ENCODE results near the gene ATAD5.

The ATAD5 gene

GRCh38 chr17:30824356-30825145, 7.2 kb upstream of the ATAD5 start, which contains the start of gene CRLF3:
CRLF3 (minus strand) TSS chr17:30824692; CDS start chr17:30824651, 41 bp downstream.
- peaks cover 10% of the 10 kb centered on the region for H3K4me1 ChIP-seq (ENCODE audit: control insufficient read depth, insufficient read depth, low read length)
- H3K27me3 ChIP-seq (ENCODE audit: control insufficient read depth, insufficient read depth, low read length) = no peaks in the 10 kb centered on the region
- H3K27ac ChIP-seq (ENCODE audit: low read depth, low read length) = peak within 1 kb of the TSS; percentile 95
- no peaks in the 10 kb centered on the region for H3K9me3 ChIP-seq (ENCODE audit: control insufficient read depth, insufficient read depth, low read length)
- H3K36me3 ChIP-seq (ENCODE audit: control insufficient read depth, insufficient read depth, low read length) = peaks cover 3% of the 10 kb centered on the region; the same call in 1 of the 2 replicates
- peak within 1 kb of the TSS; percentile 88 for H3K9ac ChIP-seq (ENCODE audit: low read depth, low read length)
- H3K4me3 ChIP-seq (ENCODE audit: low read depth, low read length) = peak within 1 kb of the TSS; percentile 93

- H3K27ac ChIP-seq (ENCODE audit: low read depth, low read length) = no peak overlapping the region
- H3K4me3 ChIP-seq (ENCODE audit: low read depth, low read length) = no peak overlapping the region
- no peak overlapping the region for H3K9ac ChIP-seq (ENCODE audit: low read depth, low read length)
- H3K9me3 ChIP-seq (ENCODE audit: control insufficient read depth, insufficient read depth, low read length) = no peaks in the 10 kb centered on the region
- no peaks in the 10 kb centered on the region for H3K36me3 ChIP-seq (ENCODE audit: control insufficient read depth, insufficient read depth, low read length)
- H3K27me3 ChIP-seq (ENCODE audit: control insufficient read depth, insufficient read depth, low read length) = no peaks in the 10 kb centered on the region
- H3K4me1 ChIP-seq (ENCODE audit: control insufficient read depth, insufficient read depth, low read length) = peaks cover 19% of the 10 kb centered on the region
Observed at GRCh38 chr17:30827082-30827481, 4.7 kb upstream of the ATAD5 start.

DNA sequence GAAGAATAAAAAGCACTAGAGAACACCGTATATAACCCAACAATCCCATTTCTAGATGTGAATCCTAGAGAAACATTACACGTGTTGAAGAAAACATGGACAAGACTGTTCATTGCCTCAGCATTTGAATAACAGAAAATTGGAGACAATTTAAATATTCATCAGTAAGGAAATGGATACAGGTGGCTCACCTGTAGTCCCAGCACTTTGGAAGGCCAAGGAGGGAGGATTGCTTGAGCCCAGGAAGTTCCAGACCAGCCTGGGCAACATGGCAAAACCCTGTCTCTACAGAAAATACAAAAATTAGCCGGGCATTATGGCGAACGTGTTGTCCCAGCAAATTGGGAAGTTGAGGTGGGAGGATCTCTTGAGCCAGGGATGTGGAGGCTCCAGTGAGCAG, 2.7 kb upstream of the ATAD5 start:
- H3K9ac ChIP-seq (ENCODE audit: low read depth, low read length) = no peak overlapping the region
- H3K36me3 ChIP-seq (ENCODE audit: control insufficient read depth, insufficient read depth, low read length) = no peaks in the 10 kb centered on the region
- H3K9me3 ChIP-seq (ENCODE audit: control insufficient read depth, insufficient read depth, low read length) = no peaks in the 10 kb centered on the region
- H3K27me3 ChIP-seq (ENCODE audit: control insufficient read depth, insufficient read depth, low read length) = no peaks in the 10 kb centered on the region
- peaks cover 18% of the 10 kb centered on the region for H3K4me1 ChIP-seq (ENCODE audit: control insufficient read depth, insufficient read depth, low read length)
- no peak overlapping the region for H3K27ac ChIP-seq (ENCODE audit: low read depth, low read length)
- no peak overlapping the region for H3K4me3 ChIP-seq (ENCODE audit: low read depth, low read length)

DNA sequence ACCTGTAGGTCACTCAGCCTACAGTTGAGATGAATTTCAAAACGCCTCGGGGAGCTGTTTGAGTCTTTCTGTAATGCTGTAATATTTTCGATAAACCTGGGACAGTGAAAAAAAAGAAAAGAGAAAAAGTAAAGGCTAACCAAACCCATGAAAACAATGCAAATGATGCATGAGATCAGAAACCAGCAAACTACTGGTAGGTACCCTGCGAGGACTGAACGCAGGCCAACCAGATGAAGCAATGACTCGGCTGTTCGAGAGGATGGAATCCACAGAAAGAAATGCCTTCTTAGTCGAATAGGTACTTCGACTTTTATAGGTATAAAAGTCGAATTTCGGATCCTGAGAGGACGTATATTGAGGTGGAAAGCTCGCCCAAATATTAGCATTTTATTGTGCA, 509 bp upstream of the ATAD5 start:
- Histone ChIP-seq H3K27me3 (ENCODE audit: control insufficient read depth, insufficient read depth, low read length) (no peaks in the 10 kb centered on the region), H3K9ac (ENCODE audit: low read depth, low read length) (peak overlapping the region; percentile 96), H3K36me3 (ENCODE audit: control insufficient read depth, insufficient read depth, low read length) (peaks cover 17% of the 10 kb centered on the region), H3K9me3 (ENCODE audit: control insufficient read depth, insufficient read depth, low read length) (no peaks in the 10 kb centered on the region), H3K4me3 (ENCODE audit: low read depth, low read length) (peak overlapping the region; percentile 94), H3K4me1 (ENCODE audit: control insufficient read depth, insufficient read depth, low read length) (peaks cover 16% of the 10 kb centered on the region), H3K27ac (ENCODE audit: low read depth, low read length) (peak overlapping the region; percentile 97)

DNA sequence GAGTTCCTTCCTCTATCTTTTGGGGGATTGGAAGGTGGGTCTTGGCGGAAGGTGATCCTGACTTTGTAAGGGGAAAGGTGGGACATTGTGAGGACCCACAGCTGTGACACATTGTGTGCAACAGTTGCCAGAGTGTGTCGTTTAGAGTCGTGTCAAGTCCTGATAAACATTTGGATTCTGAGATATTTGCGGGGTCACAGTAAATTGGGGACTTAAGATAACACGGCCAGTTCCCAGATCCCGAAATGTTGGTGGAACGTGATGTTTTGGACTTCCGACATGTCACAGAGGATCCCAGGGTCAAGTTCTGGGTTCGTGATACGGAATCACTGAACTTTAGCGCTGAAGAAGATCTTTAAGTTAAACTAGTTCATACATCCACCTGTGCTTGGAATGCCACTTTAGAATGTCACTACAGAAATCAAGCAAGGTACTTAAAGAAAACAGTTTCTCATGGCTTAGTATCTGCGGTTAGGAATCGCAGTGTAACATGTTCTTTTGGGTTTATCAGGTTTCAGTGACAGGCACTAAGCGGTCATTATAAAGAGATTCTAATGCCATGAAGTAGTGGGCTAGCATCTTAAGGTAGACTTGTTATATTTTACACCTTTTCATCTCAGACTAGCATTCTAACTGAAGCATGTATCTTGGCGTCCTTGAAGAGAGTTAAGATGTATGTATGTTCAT, 815 bp downstream of the ATAD5 start:
- no peaks in the 10 kb centered on the region for H3K27me3 ChIP-seq (ENCODE audit: control insufficient read depth, insufficient read depth, low read length)
- H3K27ac ChIP-seq (ENCODE audit: low read depth, low read length) = peak overlapping the region; percentile 97
- peaks cover 16% of the 10 kb centered on the region for H3K4me1 ChIP-seq (ENCODE audit: control insufficient read depth, insufficient read depth, low read length)

GRCh38 chr17:30838202-30838807, 6.5 kb downstream of the ATAD5 start:
- Histone ChIP-seq H3K36me3 (ENCODE audit: control insufficient read depth, insufficient read depth, low read length) (peaks cover 76% of the 10 kb centered on the region), H3K9ac (ENCODE audit: low read depth, low read length) (no peak overlapping the region), H3K27ac (ENCODE audit: low read depth, low read length) (no peak overlapping the region), H3K4me3 (ENCODE audit: low read depth, low read length) (no peak overlapping the region), H3K4me1 (ENCODE audit: control insufficient read depth, insufficient read depth, low read length) (no peaks in the 10 kb centered on the region), H3K27me3 (ENCODE audit: control insufficient read depth, insufficient read depth, low read length) (no peaks in the 10 kb centered on the region), H3K9me3 (ENCODE audit: control insufficient read depth, insufficient read depth, low read length) (no peaks in the 10 kb centered on the region)

More for the DNA sequence above, 815 bp downstream of the ATAD5 start:
- H3K36me3 ChIP-seq (ENCODE audit: control insufficient read depth, insufficient read depth, low read length) = peaks cover 29% of the 10 kb centered on the region
- peak overlapping the region; percentile 96 for H3K9ac ChIP-seq (ENCODE audit: low read depth, low read length)
- H3K9me3 ChIP-seq (ENCODE audit: control insufficient read depth, insufficient read depth, low read length) = no peaks in the 10 kb centered on the region
- H3K4me3 ChIP-seq (ENCODE audit: low read depth, low read length) = peak overlapping the region; percentile 94

DNA sequence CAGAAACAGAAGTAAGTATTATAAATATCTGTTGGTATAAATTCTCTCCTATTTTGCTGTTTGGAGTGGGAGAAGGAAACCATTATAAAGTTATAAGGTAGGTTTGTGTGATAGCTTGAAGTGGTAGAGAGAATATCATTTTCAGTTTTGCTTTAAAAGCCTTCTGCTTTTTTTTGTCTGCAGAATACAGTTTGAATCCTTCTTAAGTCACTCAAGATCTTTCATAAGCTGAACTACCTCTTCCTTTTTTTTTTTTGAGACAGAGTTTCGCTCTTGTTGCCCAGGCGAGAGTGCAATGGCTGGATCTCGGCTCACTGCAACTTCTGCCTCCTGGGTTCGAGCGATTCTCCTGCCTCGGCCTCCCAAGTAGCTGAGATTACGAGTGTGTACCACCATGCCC, 9.0 kb downstream of the ATAD5 start:
- peaks cover 84% of the 10 kb centered on the region for H3K36me3 ChIP-seq (ENCODE audit: control insufficient read depth, insufficient read depth, low read length)

GRCh38 chr17:30848021-30848420, 16.3 kb downstream of the ATAD5 start:
- Histone ChIP-seq H3K27me3 (ENCODE audit: control insufficient read depth, insufficient read depth, low read length) (no peaks in the 10 kb centered on the region), H3K4me3 (ENCODE audit: low read depth, low read length) (no peak overlapping the region), H3K9ac (ENCODE audit: low read depth, low read length) (no peak overlapping the region), H3K27ac (ENCODE audit: low read depth, low read length) (no peak overlapping the region), H3K36me3 (ENCODE audit: control insufficient read depth, insufficient read depth, low read length) (peaks cover 76% of the 10 kb centered on the region), H3K4me1 (ENCODE audit: control insufficient read depth, insufficient read depth, low read length) (no peaks in the 10 kb centered on the region), H3K9me3 (ENCODE audit: control insufficient read depth, insufficient read depth, low read length) (no peaks in the 10 kb centered on the region)

More for the DNA sequence above, 9.0 kb downstream of the ATAD5 start:
- Histone ChIP-seq H3K4me3 (ENCODE audit: low read depth, low read length) (no peak overlapping the region), H3K4me1 (ENCODE audit: control insufficient read depth, insufficient read depth, low read length) (no peaks in the 10 kb centered on the region), H3K9ac (ENCODE audit: low read depth, low read length) (no peak overlapping the region), H3K9me3 (ENCODE audit: control insufficient read depth, insufficient read depth, low read length) (no peaks in the 10 kb centered on the region), H3K27me3 (ENCODE audit: control insufficient read depth, insufficient read depth, low read length) (no peaks in the 10 kb centered on the region), H3K27ac (ENCODE audit: low read depth, low read length) (no peak overlapping the region)

GRCh38 chr17:30854146-30854545, 22.4 kb downstream of the ATAD5 start:
- Histone ChIP-seq H3K9me3 (ENCODE audit: control insufficient read depth, insufficient read depth, low read length) (no peaks in the 10 kb centered on the region), H3K4me1 (ENCODE audit: control insufficient read depth, insufficient read depth, low read length) (no peaks in the 10 kb centered on the region), H3K27me3 (ENCODE audit: control insufficient read depth, insufficient read depth, low read length) (no peaks in the 10 kb centered on the region), H3K4me3 (ENCODE audit: low read depth, low read length) (no peak overlapping the region), H3K9ac (ENCODE audit: low read depth, low read length) (no peak overlapping the region), H3K36me3 (ENCODE audit: control insufficient read depth, insufficient read depth, low read length) (peaks cover 82% of the 10 kb centered on the region), H3K27ac (ENCODE audit: low read depth, low read length) (no peak overlapping the region)

DNA sequence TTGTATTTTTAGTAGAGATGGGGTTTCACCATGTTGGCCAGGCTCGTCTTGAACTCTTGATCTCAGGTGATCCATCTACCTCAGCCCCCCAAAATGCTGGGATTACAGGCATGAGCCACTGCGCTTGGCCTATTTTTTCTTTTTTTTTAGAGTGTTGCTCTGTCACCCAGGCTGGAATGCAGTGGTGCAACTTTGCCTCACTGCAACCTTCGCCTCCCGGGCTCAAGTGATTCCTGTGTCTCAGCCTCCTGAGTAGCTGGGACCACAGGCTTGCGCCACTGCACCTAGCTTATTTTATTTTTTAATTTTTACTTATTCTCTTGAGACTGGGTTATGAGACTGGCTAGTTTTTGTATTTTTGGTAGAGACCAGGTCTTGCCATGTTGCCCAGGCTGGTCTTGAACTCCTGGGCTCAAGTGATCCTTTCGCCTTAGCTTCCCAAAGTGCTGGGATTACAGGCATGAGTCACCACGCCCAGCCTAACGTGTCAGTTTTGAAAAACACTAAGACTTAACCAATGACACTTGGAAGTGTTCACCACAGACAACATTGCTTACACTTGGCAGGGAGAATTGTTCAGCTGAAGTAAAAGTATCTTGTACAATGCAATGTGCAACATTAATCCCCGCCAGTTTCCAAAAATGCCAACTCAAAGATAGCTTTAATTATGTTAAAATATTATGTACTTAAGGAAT, 26.9 kb downstream of the ATAD5 start:
- H3K9ac ChIP-seq (ENCODE audit: low read depth, low read length) = no peak overlapping the region
- H3K27me3 ChIP-seq (ENCODE audit: control insufficient read depth, insufficient read depth, low read length) = no peaks in the 10 kb centered on the region
- H3K27ac ChIP-seq (ENCODE audit: low read depth, low read length) = no peak overlapping the region
- no peak overlapping the region for H3K4me3 ChIP-seq (ENCODE audit: low read depth, low read length)
- no peaks in the 10 kb centered on the region for H3K4me1 ChIP-seq (ENCODE audit: control insufficient read depth, insufficient read depth, low read length)
- peaks cover 82% of the 10 kb centered on the region for H3K36me3 ChIP-seq (ENCODE audit: control insufficient read depth, insufficient read depth, low read length)
- H3K9me3 ChIP-seq (ENCODE audit: control insufficient read depth, insufficient read depth, low read length) = no peaks in the 10 kb centered on the region
